Myocyte (in vitro differentiated cells): ENCODE results near the gene PPP1R36. TPM values are rescaled to one million over a fixed set of nuclear protein-coding genes. Genes with fewer than 3 reads are reported as not detected.
"Not testable (repeated sequence)": the region's sequence is repeated elsewhere in the genome, so short reads cannot be mapped to it uniquely, and the experiment has no call there.

Source experiments
- DNase-seq: peaks from one replicate; pipeline ENCODE4 v3.0.0-alpha.2; 2012; ENCODE audit warnings: low read depth
- total RNA-seq: library from RNA; depleted of rRNA; stranded (reverse); fragments of >200 nt; gene quantifications from 2 replicates; pipeline ENCODE4 v1.2.3, GENCODE V29; 2014

PPP1R36 gene
- total RNA-seq, 1 donor from 2014 or later, result 0.35 TPM

- DNase-seq, result no peak
These were observed 61.7 kb downstream of the PPP1R36 start for GRCh38 chr14:64611358-64612020.

GRCh38 chr14:64612021-64612380, 62.2 kb downstream of the PPP1R36 start:
- peak; percentile 48 for DNase-seq

GRCh38 chr14:64612971-64613666, 63.4 kb downstream of the PPP1R36 start:
- no peak for DNase-seq

- no peak for DNase-seq
These were observed 64.4 kb downstream of the PPP1R36 start for GRCh38 chr14:64614166-64614565.

- DNase-seq, result peak; percentile 47
These were observed 65.1 kb downstream of the PPP1R36 start for GRCh38 chr14:64614805-64615391.

- DNase-seq, result not testable (repeated sequence)
These were observed 68.2 kb downstream of the PPP1R36 start for GRCh38 chr14:64617872-64618408.

GRCh38 chr14:64620910-64621309, 71.1 kb downstream of the PPP1R36 start:
- DNase-seq, result no peak

GRCh38 chr14:64623554-64624165, 73.9 kb downstream of the PPP1R36 start:
- DNase-seq, result no peak

GRCh38 chr14:64625386-64626232, 75.8 kb downstream of the PPP1R36 start:
- DNase-seq, result no peak

GRCh38 chr14:64628940-64629408, 79.2 kb downstream of the PPP1R36 start:
- peak; percentile 66 for DNase-seq

GRCh38 chr14:64630778-64631177, 81.0 kb downstream of the PPP1R36 start:
- DNase-seq, result no peak

GRCh38 chr14:64631222-64631621, 81.5 kb downstream of the PPP1R36 start:
- DNase-seq, result not testable (repeated sequence)

GRCh38 chr14:64632056-64632455, 82.3 kb downstream of the PPP1R36 start:
- DNase-seq, result peak; percentile 59

GRCh38 chr14:64634558-64634957, 84.8 kb downstream of the PPP1R36 start:
- DNase-seq, result no peak

- DNase-seq, result peak; percentile 69
These were observed 86.6 kb downstream of the PPP1R36 start for GRCh38 chr14:64636208-64636979.

- DNase-seq, result no peak
These were observed 87.2 kb downstream of the PPP1R36 start for GRCh38 chr14:64636980-64637429.

GRCh38 chr14:64637735-64638473, 88.1 kb downstream of the PPP1R36 start:
- no peak for DNase-seq

- no peak for DNase-seq
These were observed 88.9 kb downstream of the PPP1R36 start for GRCh38 chr14:64638625-64639024.
